GM21717 (cell line): ENCODE data around the gene LAMC1.

Experiments used
- ATAC-seq: cut with Tn5 transposase; IDR thresholded peaks from one replicate; pipeline ENCODE4 v1.9.1; 2021; ENCODE audit warnings: mild to moderate bottlenecking, moderate library complexity; ENCODE audit not compliant: unreplicated experiment

The LAMC1 gene

GRCh38 chr1:183023146-183023600, at the start of gene LAMC1:
TSS of gene LAMC1 (plus strand) at chr1:183023420. CDS start at chr1:183023717, 297 bp downstream.
- ATAC-seq, result peak; percentile 34

- ATAC-seq, result no peak
Measured at GRCh38 chr1:182974506-182975191, 48.6 kb upstream of the LAMC1 start.

GRCh38 chr1:182977480-182977879, 45.7 kb upstream of the LAMC1 start:
- no peak for ATAC-seq

- no peak for ATAC-seq
Measured at GRCh38 chr1:182978151-182978853, 44.9 kb upstream of the LAMC1 start.

GRCh38 chr1:182984138-182984537, 39.1 kb upstream of the LAMC1 start:
- no peak for ATAC-seq

GRCh38 chr1:182984621-182985020, 38.6 kb upstream of the LAMC1 start:
- no peak for ATAC-seq

GRCh38 chr1:182985876-182986275, 37.3 kb upstream of the LAMC1 start:
- no peak for ATAC-seq

- ATAC-seq, result no peak
Measured at GRCh38 chr1:182990413-182991144, 32.6 kb upstream of the LAMC1 start.

GRCh38 chr1:182993746-182994145, 29.5 kb upstream of the LAMC1 start:
- ATAC-seq, result no peak

GRCh38 chr1:182995894-182996293, 27.3 kb upstream of the LAMC1 start:
- no peak for ATAC-seq

GRCh38 chr1:182996816-182997215, 26.4 kb upstream of the LAMC1 start:
- no peak for ATAC-seq

GRCh38 chr1:182998482-182998881, 24.7 kb upstream of the LAMC1 start:
- no peak for ATAC-seq

GRCh38 chr1:183000167-183000962, 22.9 kb upstream of the LAMC1 start:
- ATAC-seq, result no peak

- ATAC-seq, result no peak
Measured at GRCh38 chr1:183002267-183002666, 21.0 kb upstream of the LAMC1 start.

- no peak for ATAC-seq
Measured at GRCh38 chr1:183002797-183003196, 20.4 kb upstream of the LAMC1 start.

- no peak for ATAC-seq
Measured at GRCh38 chr1:183003203-183003602, 20.0 kb upstream of the LAMC1 start.

- no peak for ATAC-seq
Measured at GRCh38 chr1:183004141-183004540, 19.1 kb upstream of the LAMC1 start.

- no peak for ATAC-seq
Measured at GRCh38 chr1:183011859-183012258, 11.4 kb upstream of the LAMC1 start.

- ATAC-seq, result no peak
Measured at GRCh38 chr1:183012301-183012994, 10.8 kb upstream of the LAMC1 start.

- ATAC-seq, result no peak
Measured at GRCh38 chr1:183019139-183019740, 4.0 kb upstream of the LAMC1 start.
